Measurements from ENCODE around the gene SNCB. TPM values are rescaled to one million over a fixed set of nuclear protein-coding genes. Genes with fewer than 3 reads are reported as not detected.

The SNCB gene
- total RNA-seq, 5 donors from 2014 or later (not counting 1 experiment from before 2014, with no cell fraction given), result not detected

- Histone ChIP-seq H3K9me3 (no peaks in the 10 kb centered on the region), H3K27ac (ENCODE audit: low read length) (no peak overlapping the region), H3K4me1 (ENCODE audit: control insufficient read depth in 1 of 2, extremely low read depth in 1 of 2, insufficient read depth in 2 of 2, low read length in 2 of 2) (peaks cover 7 to 25% of the 10 kb centered on the region in 2 experiments), H3K27me3 (replicated peaks in 1 of 2; ENCODE audit: control insufficient read depth in 2 of 2, extremely low read depth in 1 of 2, insufficient read depth in 2 of 2, low read length in 1 of 2) (no peaks in the 10 kb centered on the region), H3K4me3 (ENCODE audit: control insufficient read depth in 1 of 2, extremely low read depth in 1 of 2, low read length in 1 of 2) (no peak overlapping the region), H3K36me3 (ENCODE audit: control insufficient read depth in 2 of 2, extremely low read depth in 1 of 2, insufficient read depth in 1 of 2, low read length in 1 of 2) (no peaks in the 10 kb centered on the region)
- H3K36me3 Mint-ChIP-seq, result no peaks in the 10 kb centered on the region
- no peaks in the 10 kb centered on the region for H3K9me3 Mint-ChIP-seq
- POLR2A ChIA-PET, result no interaction called here
- DNase-seq, result no peak
- CTCF ChIA-PET, result interaction anchor here in 1 of 2 donors (0.7 kb wide), 1 partner anchor 59 kb away, joined by 8 read pairs; no protein-coding TSS in a partner anchor
- 92% methylated on average over 2 of the region's 11 CpGs for WGBS (ENCODE audit: insufficient coverage)
- no peak overlapping the region for H3K4me3 Mint-ChIP-seq
- no peaks in the 10 kb centered on the region for H3K27me3 Mint-ChIP-seq
- no peak overlapping the region for H3K27ac Mint-ChIP-seq
- no peak for ATAC-seq (replicated peaks in 1 of 4)
- peaks cover 18 to 22% (median 21%) of the 10 kb centered on the region in 3 donors for H3K4me1 Mint-ChIP-seq
Observed at GRCh38 chr5:176643491-176644219, 13.3 kb upstream of the SNCB start.

- peaks cover 3 to 17% of the 10 kb centered on the region in 2 experiments for H3K4me1 ChIP-seq (ENCODE audit: control insufficient read depth in 1 of 2, extremely low read depth in 1 of 2, insufficient read depth in 2 of 2, low read length in 2 of 2)
- no peaks in the 10 kb centered on the region for H3K9me3 Mint-ChIP-seq
- WGBS (ENCODE audit: insufficient coverage), result 89% methylated on average over 7 of the region's 15 CpGs
- peaks cover 11 to 15% (median 15%) of the 10 kb centered on the region in 3 donors for H3K4me1 Mint-ChIP-seq
- no peaks in the 10 kb centered on the region for H3K36me3 Mint-ChIP-seq
- DNase-seq (no peak), ATAC-seq (replicated peaks in 1 of 4) (no peak)
- no peaks in the 10 kb centered on the region for H3K27me3 ChIP-seq (replicated peaks in 1 of 2; ENCODE audit: control insufficient read depth in 2 of 2, extremely low read depth in 1 of 2, insufficient read depth in 2 of 2, low read length in 1 of 2)
- peaks cover 0 to 4% of the 10 kb centered on the region in 2 donors for H3K27me3 Mint-ChIP-seq
- H3K4me3 ChIP-seq (ENCODE audit: control insufficient read depth in 1 of 2, extremely low read depth in 1 of 2, low read length in 1 of 2), result no peak overlapping the region
- ChIA-PET POLR2A (no interaction called here), CTCF (interaction anchor here in 1 of 2 donors (0.5 kb wide), 1 partner anchor 99 kb away, joined by 4 read pairs; no protein-coding TSS in a partner anchor)
- H3K27ac ChIP-seq (ENCODE audit: low read length), result no peak overlapping the region
- no peaks in the 10 kb centered on the region for H3K9me3 ChIP-seq
- no peaks in the 10 kb centered on the region for H3K36me3 ChIP-seq (ENCODE audit: control insufficient read depth in 2 of 2, extremely low read depth in 1 of 2, insufficient read depth in 1 of 2, low read length in 1 of 2)
- H3K27ac Mint-ChIP-seq, result no peak overlapping the region
- no peak overlapping the region for H3K4me3 Mint-ChIP-seq
Observed at GRCh38 chr5:176642675-176643490, 12.5 kb upstream of the SNCB start.

GRCh38 chr5:176640616-176641015 is 10.3 kb upstream of the SNCB start:
- Mint-ChIP-seq H3K27ac (no peak overlapping the region), H3K36me3 (no peaks in the 10 kb centered on the region), H3K4me1 (no peaks in the 10 kb centered on the region), H3K9me3 (no peaks in the 10 kb centered on the region), H3K4me3 (no peak overlapping the region), H3K27me3 (peaks cover 12 to 21% of the 10 kb centered on the region in 2 donors)
- Histone ChIP-seq H3K4me3 (ENCODE audit: control insufficient read depth in 1 of 2, extremely low read depth in 1 of 2, low read length in 1 of 2) (no peak overlapping the region), H3K9me3 (no peaks in the 10 kb centered on the region), H3K36me3 (ENCODE audit: control insufficient read depth in 2 of 2, extremely low read depth in 1 of 2, insufficient read depth in 1 of 2, low read length in 1 of 2) (no peaks in the 10 kb centered on the region), H3K4me1 (ENCODE audit: control insufficient read depth in 1 of 2, extremely low read depth in 1 of 2, insufficient read depth in 2 of 2, low read length in 2 of 2) (no peaks in the 10 kb centered on the region), H3K27ac (ENCODE audit: low read length) (no peak overlapping the region), H3K27me3 (replicated peaks in 1 of 2; ENCODE audit: control insufficient read depth in 2 of 2, extremely low read depth in 1 of 2, insufficient read depth in 2 of 2, low read length in 1 of 2) (peaks cover 0 to 18% of the 10 kb centered on the region in 2 experiments)
- ATAC-seq (replicated peaks in 1 of 4) (no peak), DNase-seq (no peak)
- POLR2A ChIA-PET, result no interaction called here
- CTCF ChIA-PET, result no interaction called here
- 67% methylated on average over 4 of the region's 4 CpGs for WGBS (ENCODE audit: insufficient coverage)

GRCh38 chr5:176639981-176640380 is 9.6 kb upstream of the SNCB start:
- POLR2A ChIA-PET, result no interaction called here
- ATAC-seq (replicated peaks in 1 of 4) (no peak), DNase-seq (no peak)
- Histone ChIP-seq H3K27ac (ENCODE audit: low read length) (no peak overlapping the region), H3K4me1 (ENCODE audit: control insufficient read depth in 1 of 2, extremely low read depth in 1 of 2, insufficient read depth in 2 of 2, low read length in 2 of 2) (no peaks in the 10 kb centered on the region), H3K9me3 (no peaks in the 10 kb centered on the region), H3K4me3 (ENCODE audit: control insufficient read depth in 1 of 2, extremely low read depth in 1 of 2, low read length in 1 of 2) (no peak overlapping the region), H3K27me3 (replicated peaks in 1 of 2; ENCODE audit: control insufficient read depth in 2 of 2, extremely low read depth in 1 of 2, insufficient read depth in 2 of 2, low read length in 1 of 2) (peaks cover 0 to 24% of the 10 kb centered on the region in 2 experiments), H3K36me3 (ENCODE audit: control insufficient read depth in 2 of 2, extremely low read depth in 1 of 2, insufficient read depth in 1 of 2, low read length in 1 of 2) (no peaks in the 10 kb centered on the region)
- CTCF ChIA-PET, result no interaction called here
- H3K27me3 Mint-ChIP-seq, result peaks cover 18 to 26% of the 10 kb centered on the region in 2 donors
- no peaks in the 10 kb centered on the region for H3K9me3 Mint-ChIP-seq
- no peak overlapping the region for H3K27ac Mint-ChIP-seq
- H3K4me1 Mint-ChIP-seq, result no peaks in the 10 kb centered on the region
- H3K4me3 Mint-ChIP-seq, result no peak overlapping the region
- H3K36me3 Mint-ChIP-seq, result no peaks in the 10 kb centered on the region
- 91% methylated on average over 4 of the region's 4 CpGs for WGBS (ENCODE audit: insufficient coverage)

- no peak overlapping the region for H3K27ac Mint-ChIP-seq
- WGBS (ENCODE audit: insufficient coverage), result 55% methylated on average over 1 of the region's 4 CpGs
- H3K36me3 Mint-ChIP-seq, result no peaks in the 10 kb centered on the region
- no peak overlapping the region for H3K27ac ChIP-seq (ENCODE audit: low read length)
- CTCF ChIA-PET, result no interaction called here
- peaks cover 0 to 29% of the 10 kb centered on the region in 2 experiments for H3K27me3 ChIP-seq (replicated peaks in 1 of 2; ENCODE audit: control insufficient read depth in 2 of 2, extremely low read depth in 1 of 2, insufficient read depth in 2 of 2, low read length in 1 of 2)
- H3K4me1 ChIP-seq (ENCODE audit: control insufficient read depth in 1 of 2, extremely low read depth in 1 of 2, insufficient read depth in 2 of 2, low read length in 2 of 2), result no peaks in the 10 kb centered on the region
- no peaks in the 10 kb centered on the region for H3K4me1 Mint-ChIP-seq
- H3K9me3 ChIP-seq, result no peaks in the 10 kb centered on the region
- no peak for ATAC-seq (replicated peaks in 1 of 4)
- H3K27me3 Mint-ChIP-seq, result peaks cover 24 to 29% of the 10 kb centered on the region in 2 donors
- H3K4me3 ChIP-seq (ENCODE audit: control insufficient read depth in 1 of 2, extremely low read depth in 1 of 2, low read length in 1 of 2), result no peak overlapping the region
- no peaks in the 10 kb centered on the region for H3K36me3 ChIP-seq (ENCODE audit: control insufficient read depth in 2 of 2, extremely low read depth in 1 of 2, insufficient read depth in 1 of 2, low read length in 1 of 2)
- no peak overlapping the region for H3K4me3 Mint-ChIP-seq
- no peak for DNase-seq
- no peaks in the 10 kb centered on the region for H3K9me3 Mint-ChIP-seq
- POLR2A ChIA-PET, result no interaction called here
Observed at GRCh38 chr5:176639208-176639607, 8.9 kb upstream of the SNCB start.

GRCh38 chr5:176638437-176638836 is 8.1 kb upstream of the SNCB start:
- Mint-ChIP-seq H3K36me3 (no peaks in the 10 kb centered on the region), H3K4me1 (peaks cover 0 to 7% (median 3%) of the 10 kb centered on the region in 3 donors), H3K27me3 (peaks cover 32 to 37% of the 10 kb centered on the region in 2 donors), H3K4me3 (no peak overlapping the region), H3K9me3 (no peaks in the 10 kb centered on the region), H3K27ac (no peak overlapping the region)
- no peaks in the 10 kb centered on the region for H3K36me3 ChIP-seq (ENCODE audit: control insufficient read depth in 2 of 2, extremely low read depth in 1 of 2, insufficient read depth in 1 of 2, low read length in 1 of 2)
- H3K4me1 ChIP-seq (ENCODE audit: control insufficient read depth in 1 of 2, extremely low read depth in 1 of 2, insufficient read depth in 2 of 2, low read length in 2 of 2), result no peaks in the 10 kb centered on the region
- peaks cover 0 to 35% of the 10 kb centered on the region in 2 experiments for H3K27me3 ChIP-seq (replicated peaks in 1 of 2; ENCODE audit: control insufficient read depth in 2 of 2, extremely low read depth in 1 of 2, insufficient read depth in 2 of 2, low read length in 1 of 2)
- DNase-seq (no peak), ATAC-seq (replicated peaks in 1 of 4) (no peak)
- WGBS (ENCODE audit: insufficient coverage), result 92% methylated on average over 2 of the region's 3 CpGs
- H3K4me3 ChIP-seq (ENCODE audit: control insufficient read depth in 1 of 2, extremely low read depth in 1 of 2, low read length in 1 of 2), result no peak overlapping the region
- CTCF ChIA-PET, result no interaction called here
- H3K9me3 ChIP-seq, result no peaks in the 10 kb centered on the region
- no peak overlapping the region for H3K27ac ChIP-seq (ENCODE audit: low read length)
- POLR2A ChIA-PET, result no interaction called here

Measured in T-cell (primary cell).